SK-N-SH (cell line): ENCODE data around the gene EEFSEC.

Experiments
- EP300 ChIP-seq, 2 experiments: IDR thresholded peaks; 2 replicates each; pipeline versions ENCODE4 v1.4.0 to v1.6.1; 2012; ENCODE audit warnings: borderline replicate concordance in 1 of 2, low read depth in 1 of 2, low read length in 1 of 2
- FOSL2 ChIP-seq: IDR thresholded peaks from 2 replicates; pipeline ENCODE4 v1.4.0; 2012; ENCODE audit warnings: low read depth, mild to moderate bottlenecking, moderate library complexity, borderline replicate concordance

DNA sequence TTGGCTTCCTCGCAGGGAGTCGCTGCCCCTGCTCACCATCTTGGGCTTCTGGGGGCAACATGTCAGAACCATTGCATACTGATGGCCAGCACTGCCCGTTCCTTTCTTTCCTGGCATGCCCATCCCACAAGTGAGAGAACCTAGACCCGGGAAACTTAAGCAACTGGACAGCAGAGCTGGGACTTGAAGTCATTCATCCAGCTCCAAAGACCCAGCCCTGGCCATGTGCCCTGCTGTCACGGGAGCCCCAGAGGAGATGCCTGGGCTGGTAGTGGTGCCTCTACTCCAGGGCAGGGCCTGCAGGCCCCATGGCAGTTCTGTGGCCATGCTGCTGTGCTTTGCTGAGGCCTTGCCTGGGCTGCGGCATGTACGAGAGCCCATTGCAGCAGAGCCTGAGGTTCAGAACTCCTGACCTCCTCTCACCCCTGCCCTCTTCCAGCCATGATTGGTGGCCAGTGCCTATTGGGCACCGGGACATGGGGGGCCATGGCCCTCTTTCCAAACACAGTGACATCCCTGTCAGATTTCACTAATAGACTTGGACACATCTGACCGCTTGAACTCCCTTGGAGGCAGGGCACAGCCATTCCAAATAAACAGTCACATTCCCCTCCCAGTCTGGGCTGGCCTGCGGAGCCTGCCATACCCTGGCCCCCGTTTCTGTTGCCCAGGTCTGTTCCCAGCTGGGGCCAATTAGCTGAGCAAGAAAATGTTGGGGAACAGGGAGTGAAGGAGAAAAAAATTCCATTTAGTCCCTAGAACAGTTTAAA lies 115.9 kb downstream of the EEFSEC start:
- TF ChIP-seq EP300 (IDR thresholded peaks at IDR 0.05; ENCODE audit: borderline replicate concordance in 1 of 2, low read depth in 1 of 2, low read length in 1 of 2) = no peak
- TF ChIP-seq FOSL2 = no peak
